NCI-H146 (cell line): ENCODE measurements around the gene WFIKKN2.

Source experiments
- DNase-seq: peaks from one replicate; lab custom pipeline; 2025; lab: John Stamatoyannopoulos, UW

Gene WFIKKN2

DNA sequence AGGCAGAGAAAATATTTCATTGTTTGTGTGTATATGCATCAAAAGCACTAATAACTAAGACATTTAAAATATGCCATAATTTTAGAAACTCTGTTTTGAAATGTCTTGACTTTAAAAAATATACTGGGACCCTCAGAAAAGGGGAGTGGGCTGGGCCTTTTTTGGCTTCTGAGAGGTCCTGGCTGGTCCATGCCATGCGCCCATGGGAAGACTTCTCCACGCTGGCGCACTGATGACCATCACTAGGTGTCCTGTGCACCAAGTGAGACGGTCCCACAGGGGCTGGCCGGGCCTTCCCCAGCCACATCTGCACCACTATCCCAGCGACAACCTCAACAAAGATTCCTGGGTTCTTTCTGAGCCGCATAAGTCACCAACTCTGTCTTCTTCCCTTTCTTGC is 27.0 kb upstream of the WFIKKN2 start:
- DNase-seq, result no peak

DNA sequence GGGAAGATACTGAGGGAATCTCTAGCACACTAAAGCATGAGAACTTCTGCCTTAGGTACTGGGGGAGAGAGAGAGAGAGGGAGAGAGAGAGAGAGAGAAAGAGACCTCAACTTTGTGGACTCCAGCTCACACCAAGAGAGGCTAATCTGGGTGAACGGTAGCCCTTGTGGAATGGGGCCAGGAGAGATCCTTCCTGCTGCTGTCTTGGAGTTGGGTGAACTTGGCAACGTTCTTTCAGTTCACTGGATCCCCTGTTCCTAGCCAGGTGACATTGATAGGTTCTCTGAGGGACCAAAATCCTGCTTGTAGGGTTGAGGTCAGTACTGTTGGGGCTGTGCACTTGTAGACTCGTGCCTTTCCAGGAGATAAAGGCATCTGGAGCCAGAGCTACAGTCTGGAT is 26.5 kb upstream of the WFIKKN2 start:
- no peak for DNase-seq

DNA sequence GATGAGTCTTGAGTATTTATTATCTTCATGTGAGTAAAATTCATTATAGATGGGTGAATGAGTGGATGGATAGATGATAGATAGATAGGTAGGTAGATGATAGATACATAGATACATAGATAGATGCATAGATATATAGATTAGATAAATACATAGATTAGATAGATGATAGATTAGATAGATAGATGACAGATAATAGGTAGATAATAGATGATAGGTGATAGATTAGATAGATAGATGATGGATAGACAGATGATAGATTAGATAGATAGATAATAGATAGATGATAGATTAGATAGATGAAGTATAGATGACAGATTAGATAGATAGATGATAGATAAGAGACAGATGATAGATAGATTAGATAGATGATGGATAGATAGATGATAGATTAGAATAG is 21.8 kb upstream of the WFIKKN2 start:
- DNase-seq, result no peak

DNA sequence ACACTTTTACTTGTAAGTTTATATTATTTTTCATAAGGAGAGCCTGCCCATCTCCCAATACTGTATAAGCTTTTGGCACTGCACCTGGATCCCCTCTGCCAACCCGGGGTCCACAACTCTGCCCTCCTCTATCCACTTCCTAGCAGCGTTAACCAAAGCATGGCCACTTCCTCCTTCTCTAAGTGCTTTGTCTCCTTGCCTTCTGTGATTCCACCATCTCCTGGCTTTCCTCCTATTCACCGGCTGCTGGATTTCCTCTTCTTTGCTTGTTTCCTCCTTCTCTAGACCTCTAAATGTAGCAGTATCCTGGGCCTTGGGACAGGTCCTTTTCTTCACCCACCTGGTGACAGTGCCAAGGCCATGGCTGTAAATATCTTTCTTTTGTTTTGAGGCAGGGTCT is 20.0 kb upstream of the WFIKKN2 start:
- no peak for DNase-seq

DNA sequence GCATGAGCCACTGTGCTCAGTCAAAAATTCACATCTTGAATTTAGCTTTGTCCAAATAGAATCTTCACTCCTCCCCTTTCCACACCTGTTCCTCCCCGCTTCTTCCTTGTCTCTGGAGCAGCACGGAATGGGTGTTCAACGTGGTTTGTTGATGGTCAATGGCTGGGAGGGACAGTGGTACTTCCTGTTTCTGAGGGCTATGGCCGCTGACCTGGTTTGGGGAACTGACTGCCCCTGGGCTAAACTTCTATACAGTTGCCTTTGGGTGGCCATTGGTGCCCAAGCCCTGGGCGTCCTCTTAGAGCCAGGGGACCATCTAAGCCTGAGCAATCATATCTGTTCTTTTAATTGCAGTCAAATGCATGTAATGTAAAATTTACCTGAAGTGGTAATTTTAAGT is 19.1 kb upstream of the WFIKKN2 start:
- DNase-seq, result no peak

DNA sequence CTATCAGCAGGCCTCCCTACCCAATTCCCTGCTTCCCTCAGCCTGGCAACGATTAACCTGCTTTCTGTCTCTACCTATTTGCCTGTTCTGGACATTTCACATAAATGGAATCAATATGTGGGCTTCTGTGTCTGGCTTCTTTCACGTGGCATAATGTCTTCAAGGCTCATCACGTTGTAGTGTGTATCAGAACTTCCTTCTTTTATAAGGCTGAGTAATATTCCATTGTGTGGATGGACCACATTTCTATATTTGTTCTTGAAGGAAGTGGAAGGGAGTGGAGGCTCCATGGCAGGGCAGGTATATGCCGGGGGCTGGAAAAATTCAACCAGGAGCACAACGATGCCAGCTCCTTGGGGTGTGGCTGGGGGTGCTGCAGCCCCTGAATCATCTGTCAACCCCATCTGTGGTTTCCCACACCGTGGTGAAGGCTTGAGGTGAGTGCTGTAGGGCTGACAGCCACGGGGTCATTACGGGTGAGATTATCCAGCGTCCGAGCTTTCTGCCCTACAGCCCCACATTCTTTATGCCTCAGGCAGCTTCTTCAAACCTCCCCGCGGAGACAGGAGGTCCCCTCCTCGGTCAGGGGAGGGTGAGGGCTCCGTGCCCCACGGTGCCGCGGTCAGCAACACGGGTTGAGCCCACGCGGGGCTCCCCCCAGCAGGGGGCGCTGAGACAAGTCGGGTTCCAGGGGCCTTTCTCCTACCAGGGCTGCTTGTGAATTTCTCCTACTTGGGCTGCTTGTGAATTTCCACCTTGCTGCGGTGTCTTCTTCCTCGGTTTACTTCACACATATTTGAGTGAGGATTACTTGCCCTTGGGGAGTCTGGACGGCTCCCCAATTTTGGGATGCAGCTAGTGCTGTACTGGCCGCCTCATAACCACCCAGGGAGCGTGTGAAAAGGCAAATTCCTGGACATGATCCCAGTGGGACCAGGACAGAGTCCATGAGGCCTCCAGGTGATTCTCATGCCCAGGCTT is 18.3 kb upstream of the WFIKKN2 start:
- peak; percentile 19 for DNase-seq

DNA sequence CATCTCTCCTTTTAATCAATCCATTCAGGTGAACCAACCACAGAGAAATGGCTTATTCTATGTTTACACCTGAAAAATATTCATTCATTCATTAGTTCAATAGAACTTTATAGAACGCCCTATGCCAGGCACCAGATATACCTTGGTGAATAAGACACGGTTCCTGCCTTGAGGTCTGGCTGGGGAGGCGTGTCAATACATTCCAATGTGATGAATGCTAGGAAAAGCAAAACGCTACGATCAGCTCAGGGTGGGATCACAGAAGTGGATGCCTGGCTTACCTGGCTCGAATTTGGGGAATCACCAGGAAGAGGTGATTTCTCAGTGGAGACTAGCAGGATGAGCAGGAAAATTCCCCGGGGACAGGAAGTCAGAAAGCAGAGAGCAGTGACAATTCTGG is 17.5 kb upstream of the WFIKKN2 start:
- DNase-seq, result no peak

DNA sequence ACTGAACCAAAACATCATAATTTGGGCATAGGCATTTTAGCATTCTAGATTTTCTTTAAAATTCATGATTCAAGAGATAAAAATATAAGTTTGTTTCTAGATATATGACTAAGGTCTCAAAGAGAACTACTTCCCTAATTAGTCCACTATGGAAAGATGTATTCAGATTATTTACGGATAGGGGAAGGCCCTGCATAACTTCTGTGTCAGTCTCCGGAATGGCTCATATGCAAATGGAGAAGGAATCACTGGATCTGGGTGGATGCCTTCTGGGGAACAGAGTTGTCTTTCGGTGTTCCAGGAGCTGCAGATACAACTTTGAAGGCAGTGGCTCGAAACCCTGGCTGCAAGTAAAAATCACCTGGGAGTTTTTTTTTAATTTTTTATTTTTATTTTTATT is 17.1 kb upstream of the WFIKKN2 start:
- DNase-seq, result no peak

DNA sequence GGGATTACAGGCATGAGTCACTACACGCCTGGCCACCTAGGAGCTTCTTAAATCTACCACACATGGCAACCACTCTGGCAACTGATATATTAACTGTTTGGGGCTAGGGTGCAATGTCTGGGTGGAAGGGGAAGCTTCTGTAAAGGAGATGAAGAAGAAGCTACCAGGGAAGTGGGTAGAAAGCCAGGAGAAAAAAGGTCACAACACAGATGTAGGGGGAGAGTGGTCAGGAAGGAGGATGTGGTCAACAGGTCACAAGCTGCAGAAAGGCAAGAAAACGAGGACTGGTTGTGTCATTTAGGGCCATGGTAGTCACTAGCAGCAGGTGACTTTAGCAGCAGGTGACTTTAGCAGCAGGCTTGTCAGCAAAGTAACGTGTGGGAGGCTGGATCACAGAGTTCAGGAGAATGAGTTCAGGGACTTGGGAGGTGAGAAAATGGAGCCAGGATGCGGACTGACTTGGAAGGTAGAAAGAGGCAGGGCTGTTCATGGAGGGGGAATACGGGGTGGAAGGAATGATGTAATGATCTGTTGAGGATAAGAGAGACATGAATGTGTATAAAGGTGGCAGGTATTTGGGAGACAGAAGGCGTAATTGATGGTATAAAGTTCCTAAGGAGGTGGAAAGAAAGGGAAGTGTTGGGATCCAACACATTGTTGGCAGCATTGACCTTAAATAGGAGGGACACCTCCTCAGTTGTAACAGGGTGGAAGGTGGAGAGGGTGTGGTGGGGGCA is 16.3 kb upstream of the WFIKKN2 start:
- no peak for DNase-seq

DNA sequence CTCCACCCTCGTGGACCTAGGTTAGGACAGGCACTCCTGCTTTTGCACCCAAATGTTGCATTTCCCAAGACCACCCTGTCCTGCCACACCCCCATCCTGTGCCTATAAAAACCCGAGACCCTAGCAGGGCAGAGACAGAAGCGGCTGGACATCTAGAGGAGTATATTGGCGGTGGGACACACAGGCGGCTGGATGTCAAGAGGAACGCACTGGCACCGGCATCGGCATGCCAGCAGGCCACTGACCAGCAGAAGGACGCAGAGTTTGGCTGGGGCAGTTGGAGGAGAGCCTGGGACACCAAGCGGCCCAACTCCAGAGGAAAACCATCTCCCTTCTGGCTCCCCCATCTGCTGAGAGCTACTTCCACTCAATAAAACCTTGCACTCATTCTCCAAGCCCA is 14.7 kb upstream of the WFIKKN2 start:
- DNase-seq, result no peak

DNA sequence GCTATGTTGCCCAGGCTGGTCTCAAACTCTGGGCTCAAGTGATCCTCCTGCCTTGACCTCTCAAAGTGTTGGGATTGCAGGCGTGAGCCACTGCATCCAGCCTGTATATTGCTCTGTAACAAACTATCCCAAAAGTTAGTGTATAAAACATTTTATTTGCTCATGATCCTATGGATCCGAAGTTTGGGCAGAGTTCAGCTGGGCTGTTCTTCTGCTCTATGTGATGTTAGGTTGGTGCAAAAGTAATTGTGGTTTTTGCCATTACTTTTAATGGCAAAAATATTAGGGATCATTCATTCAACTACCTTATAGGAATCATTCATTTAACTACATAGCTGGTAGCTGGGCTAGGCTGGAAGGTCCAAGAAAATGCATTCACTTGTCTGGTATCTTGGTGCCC is 12.8 kb upstream of the WFIKKN2 start:
- DNase-seq, result no peak

DNA sequence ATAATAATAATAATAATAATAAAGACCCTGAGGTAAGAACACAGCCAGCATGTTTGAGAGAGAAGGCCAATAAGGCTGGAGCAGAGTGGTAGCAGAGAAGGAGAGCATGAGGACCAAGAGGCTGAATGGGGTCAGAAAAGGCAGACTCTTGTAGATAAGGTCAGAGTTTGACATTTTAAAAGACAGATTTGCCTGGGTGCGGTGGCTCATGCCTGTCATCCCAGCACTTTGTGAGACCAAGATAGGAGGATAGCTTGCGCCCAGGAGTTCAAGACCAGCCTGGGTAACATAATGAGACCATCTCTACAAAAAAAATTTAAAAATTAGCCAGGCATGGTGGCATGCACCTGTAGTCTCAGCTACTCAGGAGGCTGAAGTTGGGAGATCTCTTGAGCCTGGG is 11.0 kb upstream of the WFIKKN2 start:
- DNase-seq, result no peak

DNA sequence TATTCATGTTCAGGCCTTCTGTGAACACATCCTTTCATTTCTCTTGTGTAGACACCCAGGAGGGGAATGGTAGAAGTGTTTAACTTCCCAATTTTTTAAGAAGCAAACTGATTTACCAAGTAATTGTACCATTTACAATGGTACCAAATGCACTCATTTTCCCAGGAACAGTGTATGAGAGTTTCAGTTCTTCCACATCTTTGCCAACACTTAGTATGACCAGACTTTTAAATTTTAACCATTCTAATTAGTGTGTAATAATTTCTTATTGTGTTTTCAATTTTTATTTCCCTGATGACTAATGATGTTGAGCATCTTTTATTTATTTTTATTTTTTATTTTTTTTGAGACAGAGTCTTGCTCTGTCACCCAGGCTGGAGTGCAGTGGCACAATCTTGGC is 10.2 kb upstream of the WFIKKN2 start:
- DNase-seq, result no peak

DNA sequence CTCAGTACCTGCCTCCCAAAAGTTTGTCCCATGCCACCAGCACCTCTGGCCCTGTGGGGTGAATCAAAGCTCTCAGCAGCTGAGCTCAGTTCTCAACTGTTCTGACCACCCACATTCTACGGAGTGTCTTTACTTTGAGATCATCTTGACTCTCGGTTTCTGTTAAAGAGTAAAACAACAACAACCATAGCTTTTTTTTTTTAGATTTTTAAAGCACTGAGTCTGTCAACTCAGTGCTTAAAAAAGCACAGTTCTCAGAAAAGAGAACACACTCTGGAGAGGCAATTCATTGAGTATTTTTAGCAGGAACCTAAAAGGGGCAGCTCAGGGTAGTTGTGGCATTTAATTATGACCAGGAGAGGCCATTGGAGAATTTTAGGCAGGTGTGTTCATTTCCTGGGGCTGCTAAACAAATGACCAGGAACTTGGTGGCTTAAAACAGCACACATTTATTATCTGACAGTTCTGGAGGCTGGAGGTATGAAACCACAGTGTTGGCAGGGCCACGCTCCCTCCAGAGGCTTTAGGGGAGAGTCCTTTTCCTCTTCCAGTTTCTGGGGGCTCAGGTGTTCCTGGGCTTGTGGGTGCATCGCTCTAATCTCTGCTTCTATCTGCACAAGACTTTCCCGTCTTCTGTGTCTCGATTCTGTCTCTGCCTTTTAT is 6.7 kb upstream of the WFIKKN2 start:
- no peak for DNase-seq

DNA sequence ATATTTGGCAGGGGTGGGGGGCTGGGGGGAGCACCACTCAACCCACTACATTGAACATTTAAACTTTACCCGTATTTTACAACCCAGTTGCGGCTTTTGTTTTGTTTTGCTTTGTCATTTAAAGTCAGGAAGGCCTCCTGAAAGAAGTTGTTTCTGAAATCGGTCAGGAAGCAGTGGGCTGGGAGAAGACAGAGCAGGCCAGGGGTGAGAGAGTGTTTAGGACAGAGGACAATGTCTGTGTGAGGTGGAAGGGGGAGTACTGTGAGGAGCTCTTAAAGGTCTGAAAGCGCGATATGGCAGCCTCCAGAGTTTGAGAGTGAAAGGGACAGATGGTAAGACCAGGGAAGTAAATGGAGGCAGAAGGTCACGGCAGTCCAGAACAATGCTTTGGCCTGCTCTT is 6.1 kb upstream of the WFIKKN2 start:
- DNase-seq, result no peak

DNA sequence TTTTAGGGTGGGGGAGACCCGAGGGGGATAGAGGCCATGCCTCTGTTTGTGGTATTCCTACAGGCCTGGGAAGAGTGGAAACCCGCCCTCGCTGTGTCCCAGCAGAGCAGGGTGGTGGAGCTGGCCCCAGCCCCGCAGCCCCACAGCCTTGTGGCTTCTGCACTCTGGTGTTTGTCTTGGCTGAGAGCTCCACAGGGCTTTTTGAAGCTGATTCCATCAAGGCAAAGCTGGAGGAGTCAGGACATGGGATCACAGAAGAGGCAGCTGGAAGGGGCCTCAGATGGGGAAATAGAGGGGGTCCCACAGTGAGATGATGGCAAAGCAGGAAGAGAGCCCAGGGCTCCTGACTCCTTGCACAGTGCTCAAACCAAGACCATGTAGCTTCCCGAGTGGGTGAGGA is 5.0 kb upstream of the WFIKKN2 start:
- DNase-seq, result no peak

DNA sequence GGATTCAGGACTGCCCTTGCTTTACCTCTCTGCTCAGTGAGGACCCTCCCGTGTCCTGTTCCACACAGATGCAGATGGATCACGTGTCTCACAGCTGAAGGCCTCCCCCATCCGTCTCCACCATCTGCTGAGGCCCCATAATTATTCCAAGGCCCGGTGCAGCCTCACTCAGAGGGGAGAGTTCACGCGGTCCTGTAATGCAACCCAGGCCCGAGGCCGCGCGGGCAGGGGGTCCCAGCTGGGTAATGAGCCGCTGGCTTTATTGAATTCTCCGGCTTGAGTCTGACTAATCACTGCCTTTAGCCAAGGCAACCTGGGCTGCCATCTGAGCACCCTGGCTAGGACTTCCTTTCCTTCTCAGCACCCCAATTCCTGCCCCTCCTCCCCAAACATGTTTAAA is 4.4 kb upstream of the WFIKKN2 start:
- peak; percentile 77 for DNase-seq

DNA sequence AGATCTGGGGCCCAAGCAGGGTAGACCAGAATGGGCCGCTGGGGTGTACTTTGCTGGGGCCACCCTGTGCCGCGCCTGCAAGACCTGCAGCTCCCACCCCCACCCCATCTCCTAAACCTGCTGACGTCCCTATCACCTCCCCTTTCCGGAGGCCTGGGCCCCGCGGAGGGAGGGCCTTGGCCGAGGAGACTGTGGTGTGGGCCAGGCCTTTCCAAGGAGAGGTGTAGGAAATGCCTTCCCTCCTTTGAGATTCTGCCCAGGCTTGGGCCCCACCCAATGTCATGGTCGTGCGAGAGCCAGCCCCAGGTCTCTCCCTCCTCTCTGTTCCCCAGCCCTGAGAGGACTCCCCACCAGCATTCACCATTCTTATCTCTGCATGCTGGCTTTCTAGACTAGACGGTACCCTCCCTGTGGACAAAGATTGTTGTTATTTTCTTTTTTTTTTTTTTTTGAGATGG is 3.9 kb upstream of the WFIKKN2 start:
- DNase-seq, result no peak

DNA sequence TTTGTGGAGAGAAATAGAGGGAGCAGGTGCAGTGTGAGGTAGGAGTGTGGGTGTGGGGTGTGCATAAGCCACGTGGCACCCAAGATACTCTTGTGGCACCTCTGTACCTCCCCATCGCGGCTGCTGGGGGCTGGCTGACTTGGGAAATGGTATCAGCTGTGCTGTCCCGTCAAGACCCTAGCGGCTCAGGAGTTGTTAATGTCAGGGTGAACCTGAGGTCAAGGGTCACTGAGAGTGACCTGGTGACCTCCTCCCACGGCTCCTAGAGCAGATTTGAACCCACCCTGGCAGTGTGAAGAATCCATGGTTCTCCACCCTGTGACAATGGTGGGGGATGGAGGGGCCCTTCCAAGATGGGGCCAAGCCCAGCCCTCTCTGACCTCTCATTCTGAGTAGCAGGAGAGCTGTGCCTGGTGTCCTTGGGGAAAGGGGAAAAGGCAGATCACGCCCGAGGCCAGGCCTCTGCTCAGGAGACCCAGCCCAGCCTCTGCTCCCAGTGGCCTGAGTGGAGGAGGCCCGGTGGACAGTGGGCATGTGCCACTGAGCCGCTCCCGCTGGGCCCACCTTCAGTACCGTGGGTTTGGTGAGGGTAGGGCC is 3.0 kb upstream of the WFIKKN2 start:
- DNase-seq, result no peak

DNA sequence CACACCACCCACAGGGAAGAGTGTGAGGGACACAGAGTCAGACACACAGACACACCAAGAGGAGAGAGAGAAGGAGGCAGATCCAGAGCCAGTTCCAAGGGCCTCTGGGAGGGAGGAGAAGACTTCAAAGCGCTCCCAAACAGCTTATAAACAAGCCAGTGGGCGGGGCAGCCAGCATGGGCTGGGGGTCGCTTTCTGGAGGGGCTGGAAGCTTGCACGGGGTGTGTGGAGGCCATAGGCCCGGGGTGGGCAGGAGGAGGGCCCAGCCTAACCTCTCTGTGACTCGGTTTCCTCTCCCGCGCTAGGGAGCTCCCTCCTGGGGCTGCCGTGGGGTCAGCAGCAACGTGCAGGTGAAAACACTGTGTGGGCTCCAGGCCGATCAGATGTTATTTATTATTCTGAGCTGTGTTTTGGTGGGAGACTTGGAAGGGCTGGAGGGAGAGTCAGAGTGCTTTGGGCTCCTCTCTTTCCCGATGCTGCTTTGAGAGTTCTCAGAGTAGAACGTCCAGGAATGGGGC is 2.5 kb upstream of the WFIKKN2 start:
- DNase-seq, result no peak

DNA sequence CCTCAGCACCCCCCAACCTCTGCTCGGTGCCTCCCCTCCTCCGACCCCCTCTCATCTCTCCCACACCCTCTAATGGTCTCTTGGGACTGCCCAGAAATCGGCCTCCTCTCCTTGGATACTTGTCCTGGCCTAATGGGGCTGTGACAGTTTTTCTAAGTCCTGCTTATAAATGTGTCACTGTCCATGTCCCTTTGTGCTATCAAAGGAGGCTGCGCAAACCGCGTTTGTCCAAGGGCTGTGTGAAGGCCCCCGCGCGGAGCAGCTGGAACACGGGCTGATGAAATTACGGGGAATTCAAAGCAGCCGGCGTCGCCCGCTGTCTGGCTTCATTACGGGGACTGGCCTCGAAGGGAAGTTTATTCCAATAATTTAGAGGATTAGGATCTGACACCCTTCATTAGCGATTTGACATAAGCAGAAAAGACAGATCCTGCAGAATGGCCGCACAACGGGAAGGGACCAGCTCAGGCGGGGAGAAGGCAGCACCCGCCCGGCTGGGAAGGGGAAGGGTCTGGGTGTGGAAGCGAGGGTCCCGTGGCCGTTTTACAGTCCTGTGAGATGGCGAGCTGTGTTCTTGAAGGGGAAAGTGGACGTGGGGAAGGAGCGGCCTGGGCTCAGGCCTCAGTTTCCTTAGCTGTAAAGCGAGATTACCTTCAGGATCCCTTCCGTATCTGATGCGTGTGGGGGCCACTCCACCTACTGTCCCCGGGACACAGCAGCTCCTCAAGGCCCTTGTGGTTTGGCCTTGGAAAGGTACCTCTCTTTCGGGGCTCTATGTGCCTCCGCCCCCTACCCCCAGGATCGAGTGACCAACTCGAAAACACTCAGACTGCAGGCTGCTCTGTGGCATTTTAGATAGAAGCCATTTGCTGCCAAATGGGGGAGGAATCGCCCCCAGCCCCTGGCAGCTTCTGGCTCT is 1.6 kb upstream of the WFIKKN2 start:
- DNase-seq, result no peak
